ENCODE measurements around the gene RYR3.

Gene RYR3

DNA sequence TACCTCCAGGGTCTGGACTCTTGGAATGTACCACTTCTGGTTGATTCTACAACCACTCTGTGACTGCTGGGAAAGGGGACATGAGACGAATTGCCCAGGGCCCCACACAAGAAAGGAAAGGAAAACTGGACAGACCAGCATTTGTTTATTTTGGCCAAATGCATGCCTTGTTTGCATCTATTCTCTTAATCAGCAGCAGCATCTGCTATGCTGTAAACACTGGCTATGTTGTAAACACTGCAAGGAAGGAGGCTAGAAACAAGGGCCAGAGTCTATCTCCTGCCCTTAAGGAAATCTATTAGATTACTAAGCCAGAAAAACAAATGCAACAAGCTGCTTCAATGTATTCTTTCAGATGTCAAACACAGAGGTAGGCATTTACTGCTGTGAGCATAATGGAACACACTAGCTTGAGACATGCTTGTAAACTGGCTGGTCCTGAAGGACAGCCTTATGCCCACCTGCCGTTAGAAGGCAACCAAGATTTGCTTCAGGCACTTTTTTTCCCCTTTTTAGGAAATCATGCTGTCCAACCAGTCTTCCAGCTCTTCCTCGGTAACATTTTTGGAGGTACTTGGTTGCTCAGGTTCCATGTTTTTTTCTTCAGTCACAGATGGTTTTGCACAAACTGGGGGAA lies 555.5 kb downstream of the RYR3 start:
- DNase-seq (ENCODE audit: low read depth, low spot score), result no peak

DNA sequence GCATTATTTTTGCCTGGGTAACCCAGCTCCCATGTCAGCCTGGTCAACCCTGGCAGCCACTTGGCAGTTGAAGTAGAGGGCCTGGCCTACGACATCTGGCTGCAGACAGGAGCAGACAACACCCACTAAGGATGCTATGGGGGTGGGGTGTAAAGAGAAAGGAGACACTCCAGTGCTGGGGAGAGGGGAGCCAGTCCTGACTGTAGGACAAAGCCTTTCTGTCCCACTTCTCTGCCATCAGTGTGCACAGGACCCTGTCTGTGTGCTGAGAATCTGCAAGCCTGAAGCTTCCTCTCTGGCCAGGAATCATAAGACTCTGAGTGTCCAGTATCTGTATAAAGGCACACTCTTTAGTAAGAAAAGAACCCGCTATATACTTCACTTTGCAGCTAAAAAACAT lies 561.2 kb downstream of the RYR3 start:
- no peak for DNase-seq (ENCODE audit: low read depth, low spot score)

DNA sequence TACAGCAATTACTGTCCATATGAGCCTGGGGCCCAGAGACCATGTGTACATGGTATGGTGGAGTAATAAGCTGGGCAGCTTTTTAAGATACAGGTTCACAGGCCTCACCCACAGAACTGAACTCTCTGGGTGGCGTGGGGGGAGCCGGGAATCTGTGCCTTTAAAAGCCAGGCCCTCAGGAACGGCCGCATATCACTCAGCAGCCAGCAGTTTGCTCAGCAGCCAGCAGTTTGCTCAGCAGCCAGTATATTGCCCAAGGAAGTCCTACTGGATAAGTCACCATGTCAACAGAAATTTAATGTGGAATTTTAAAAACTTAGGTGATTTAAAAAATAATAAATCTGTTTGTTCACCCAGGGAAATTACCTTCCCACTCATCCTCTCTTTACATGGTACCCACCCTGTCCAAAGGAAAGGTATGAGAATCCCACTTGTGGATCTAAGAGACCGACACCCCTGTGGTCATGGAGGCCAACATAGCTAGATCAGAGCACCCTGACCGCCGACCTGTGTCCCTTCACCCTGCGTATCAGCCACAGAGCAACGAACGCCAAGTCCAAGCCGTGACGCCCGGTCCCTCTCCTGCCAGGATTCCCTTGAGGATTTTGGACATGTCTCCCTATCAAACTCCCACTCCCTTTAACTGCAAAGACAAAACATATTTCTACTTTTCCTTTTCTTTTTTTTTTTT lies 561.8 kb downstream of the RYR3 start:
- DNase-seq (ENCODE audit: low read depth, low spot score), result no peak

GRCh38 chr15:33874156-33874555 lies 563.4 kb downstream of the RYR3 start:
- no peak for DNase-seq (ENCODE audit: low read depth, low spot score)

DNA sequence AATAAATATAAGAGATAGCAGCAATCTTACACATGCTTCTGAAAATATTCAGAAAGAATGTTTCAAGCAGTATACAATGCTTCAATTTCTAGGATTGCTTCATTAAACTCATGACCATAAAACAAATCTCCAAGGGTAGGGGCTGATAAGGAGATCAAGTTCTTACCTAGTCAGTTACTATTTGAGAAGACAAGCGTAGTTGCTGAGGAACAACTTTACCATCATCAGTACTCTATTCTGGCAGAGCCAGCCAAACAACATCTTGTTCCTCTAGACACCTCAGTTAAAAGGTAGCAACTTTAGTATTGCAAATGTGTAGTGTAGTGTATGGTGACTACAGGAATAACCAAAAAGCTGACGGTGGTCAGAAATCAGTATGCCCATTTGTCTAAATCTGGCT lies 572.2 kb downstream of the RYR3 start:
- DNase-seq (ENCODE audit: low read depth, low spot score), result no peak

GRCh38 chr15:33888176-33888575 lies 577.4 kb downstream of the RYR3 start:
- no peak for DNase-seq (ENCODE audit: low read depth, low spot score)

DNA sequence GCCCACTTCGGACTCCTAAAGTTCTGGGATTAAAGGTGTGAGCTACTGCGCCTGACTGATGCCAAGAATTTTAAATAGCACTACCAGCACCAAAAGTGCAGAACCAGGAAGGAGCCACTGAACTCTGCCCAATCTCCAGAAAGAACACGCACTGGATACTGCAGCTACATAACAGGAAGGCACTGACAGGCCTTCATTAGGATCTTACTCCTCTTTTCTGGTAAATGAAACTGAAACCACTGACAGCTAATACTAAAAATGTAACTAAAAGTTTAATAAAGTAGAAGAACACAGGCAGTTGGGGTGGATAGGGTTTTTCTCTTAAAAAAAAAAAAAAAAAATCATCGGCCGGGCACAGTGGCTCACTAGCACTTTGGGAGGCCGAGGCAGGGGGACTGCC lies 583.4 kb downstream of the RYR3 start:
- no peak for DNase-seq (ENCODE audit: low read depth, low spot score)

GRCh38 chr15:33902043-33902442 lies 591.3 kb downstream of the RYR3 start:
- DNase-seq (ENCODE audit: low read depth, low spot score), result no peak

GRCh38 chr15:33903661-33904060 lies 592.9 kb downstream of the RYR3 start:
- no peak for DNase-seq (ENCODE audit: low read depth, low spot score)

DNA sequence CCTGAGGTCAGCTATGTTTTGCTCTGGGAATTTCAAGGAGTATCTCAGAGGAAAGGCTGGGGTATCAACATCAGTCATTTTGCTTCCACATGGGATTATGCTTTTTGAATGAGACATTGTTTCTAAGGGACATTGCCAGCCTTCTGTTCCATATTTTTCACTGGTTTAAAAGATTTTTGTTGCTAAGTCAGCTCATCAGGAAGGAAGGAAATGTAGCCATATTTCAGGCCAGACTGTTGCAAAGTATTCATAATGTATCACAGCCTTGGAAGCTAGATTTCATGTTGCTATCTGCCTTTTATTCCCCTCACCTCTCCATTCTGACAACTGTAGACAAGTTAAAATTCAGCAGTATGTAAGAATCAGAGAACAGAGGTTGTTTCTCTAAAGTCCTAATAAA lies 596.6 kb downstream of the RYR3 start:
- DNase-seq (ENCODE audit: low read depth, low spot score), result no peak

- DNase-seq (ENCODE audit: low read depth, low spot score), result no peak
These were observed 597.6 kb downstream of the RYR3 start for GRCh38 chr15:33908406-33908805.

DNA sequence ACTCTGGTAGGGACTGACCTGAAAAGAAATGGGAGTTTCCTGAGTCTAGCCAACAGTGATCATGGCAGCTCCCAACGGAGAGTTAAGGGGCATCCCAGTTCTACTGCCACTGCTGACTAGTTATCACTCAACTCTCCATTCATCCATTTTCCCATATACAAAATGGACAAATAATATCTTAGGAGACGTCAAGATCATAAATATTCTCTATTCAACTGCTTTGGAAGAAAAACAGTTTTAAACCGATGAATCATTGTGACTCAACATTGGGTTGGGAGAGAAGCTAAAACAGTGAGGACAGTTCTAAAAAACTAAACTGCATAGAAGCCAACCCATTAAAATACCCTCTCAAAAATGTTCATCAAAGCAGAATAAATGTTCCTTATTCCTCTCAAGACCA lies 600.0 kb downstream of the RYR3 start:
- no peak for DNase-seq (ENCODE audit: low read depth, low spot score)

DNA sequence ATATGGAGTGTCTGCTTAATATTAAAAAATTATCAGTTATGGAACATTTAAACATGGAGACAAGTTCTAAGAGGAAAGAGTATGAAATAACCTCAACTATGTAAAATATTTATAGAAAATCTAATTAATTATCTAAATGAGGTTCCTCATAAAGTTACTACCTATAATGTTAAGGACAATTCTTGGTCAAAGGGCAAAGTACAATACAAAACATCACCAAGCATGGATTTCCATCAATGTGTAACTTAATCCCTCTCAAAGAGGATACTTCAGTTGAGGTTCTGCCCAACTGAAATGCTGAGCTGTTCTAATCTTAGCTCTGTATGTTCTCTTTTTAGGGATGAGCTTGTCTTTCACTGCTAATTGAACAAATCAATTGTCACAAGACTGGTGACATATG lies 601.6 kb downstream of the RYR3 start:
- no peak for DNase-seq (ENCODE audit: low read depth, low spot score)

GRCh38 chr15:33913459-33913858 lies 602.7 kb downstream of the RYR3 start:
- no peak for DNase-seq (ENCODE audit: low read depth, low spot score)

Data from smooth muscle cell of the brain vasculature (primary cell).